Stimulated activated CD8-positive, alpha-beta memory T cell treated with anti-CD3 and anti-CD28 coated beads, Interleukin-15, amount 100 ng/mL, for 1 hour (primary cell): ENCODE data around the gene AP1M1.
"Not testable (repeated sequence)": the region's sequence is repeated elsewhere in the genome, so short reads cannot be mapped to it uniquely, and the experiment has no call there.

Experiments used
- DNase-seq: peaks from one replicate; pipeline ENCODE4 v3.0.0-alpha.2; 2020; ENCODE audit warnings: low read depth

Gene AP1M1

DNA sequence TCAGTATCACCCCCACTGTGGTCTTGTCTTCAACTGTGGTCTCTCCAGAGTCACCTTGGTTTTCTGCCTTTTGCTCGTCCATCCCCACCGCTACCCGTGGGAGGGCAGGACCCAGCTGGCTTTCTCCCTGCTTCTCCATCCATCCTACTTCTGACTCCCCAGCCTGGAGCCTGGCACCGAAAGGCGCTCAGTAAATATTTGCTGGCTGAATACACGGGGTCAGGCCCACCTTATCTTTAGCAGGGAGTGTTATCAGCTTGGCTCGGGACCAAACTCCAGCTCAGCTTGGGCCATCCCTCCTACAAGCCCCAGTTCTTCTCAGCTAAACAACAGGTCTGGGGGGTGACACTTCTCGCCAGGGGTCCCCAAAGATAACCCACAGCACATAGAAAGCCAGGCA lies 64.9 kb downstream of the AP1M1 start:
- DNase-seq, result no peak

DNA sequence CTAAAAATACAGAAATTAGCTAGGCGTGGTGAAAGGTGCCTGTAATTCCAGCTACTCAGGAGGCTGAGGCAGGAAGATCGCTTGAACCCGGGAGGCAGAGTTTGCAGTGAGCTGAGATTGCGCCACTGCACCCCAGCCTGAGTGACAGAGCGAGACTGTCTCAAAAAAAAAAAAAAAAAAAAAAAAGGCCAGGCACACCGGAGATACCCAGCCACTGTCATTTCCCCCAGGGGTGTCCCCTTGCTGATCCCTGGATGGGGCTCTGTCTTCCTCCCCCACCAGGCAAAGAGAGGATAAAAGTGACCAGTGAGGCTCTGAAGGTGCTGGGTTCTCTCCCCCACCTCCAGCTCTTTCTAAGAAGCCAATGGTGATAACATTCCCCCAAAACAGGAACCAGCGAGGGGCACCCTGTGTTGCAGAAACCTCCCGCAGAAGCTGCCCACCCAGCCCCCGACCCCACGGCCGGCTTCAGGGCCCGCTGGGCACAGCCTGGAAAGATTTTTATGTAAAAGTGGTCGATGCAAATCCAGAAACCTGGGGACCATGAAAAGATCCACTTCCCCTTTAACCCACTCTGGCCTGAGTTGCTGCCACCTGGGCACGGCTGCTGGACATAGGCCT lies 65.5 kb downstream of the AP1M1 start:
- DNase-seq, result no peak

DNA sequence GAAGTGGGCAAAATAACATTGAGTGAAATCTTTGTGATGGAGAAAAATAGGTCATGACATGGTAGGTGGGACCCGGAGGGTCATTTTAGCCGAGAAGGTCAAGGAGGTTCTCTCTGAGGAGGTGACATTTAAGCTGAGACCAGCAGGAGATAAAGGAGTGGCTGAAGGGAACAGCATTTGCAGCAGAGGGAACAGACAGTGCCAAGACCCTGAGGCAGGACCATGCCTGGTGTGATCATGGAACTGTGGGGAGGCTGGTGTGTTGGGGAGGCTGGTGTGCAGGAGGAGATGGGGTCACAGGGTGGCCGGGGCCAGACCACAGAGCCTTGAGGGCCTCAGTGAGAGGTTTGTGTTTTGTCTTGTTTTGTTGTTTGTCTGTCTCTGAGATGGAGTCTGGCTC lies 67.5 kb downstream of the AP1M1 start:
- DNase-seq, result no peak

DNA sequence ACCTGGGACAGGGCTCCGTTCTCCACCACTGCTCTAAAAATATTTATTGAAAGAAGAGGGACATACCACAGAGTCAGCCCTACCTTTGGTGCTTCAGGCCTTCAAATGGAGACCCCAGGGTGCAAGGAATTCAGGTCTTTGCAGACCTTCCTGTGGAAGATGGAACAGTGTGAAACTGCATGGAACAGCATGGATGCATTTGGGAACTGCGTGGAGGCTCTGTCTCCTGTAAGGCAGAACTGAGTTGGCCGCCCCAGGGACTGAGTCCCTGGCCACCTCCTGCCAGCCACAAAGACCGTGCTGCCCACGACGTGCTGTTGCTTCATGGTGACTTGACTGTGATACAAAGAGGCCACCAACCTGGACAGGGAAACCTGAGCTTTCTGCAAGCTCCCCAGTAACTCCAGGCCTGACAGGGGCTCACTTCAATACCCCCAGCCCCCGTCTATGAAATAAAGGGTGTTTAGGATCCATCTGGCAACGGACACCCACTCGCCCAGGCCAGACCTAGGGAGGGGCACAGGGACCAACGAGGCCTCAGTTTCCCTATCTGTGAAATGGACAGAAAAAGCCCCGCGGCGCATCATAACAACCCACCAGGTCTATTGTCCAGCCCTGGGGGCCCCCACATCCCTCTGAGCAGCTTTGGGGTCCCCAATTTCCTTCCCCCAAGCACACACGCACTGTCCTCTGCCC lies 68.3 kb downstream of the AP1M1 start:
- no peak for DNase-seq

DNA sequence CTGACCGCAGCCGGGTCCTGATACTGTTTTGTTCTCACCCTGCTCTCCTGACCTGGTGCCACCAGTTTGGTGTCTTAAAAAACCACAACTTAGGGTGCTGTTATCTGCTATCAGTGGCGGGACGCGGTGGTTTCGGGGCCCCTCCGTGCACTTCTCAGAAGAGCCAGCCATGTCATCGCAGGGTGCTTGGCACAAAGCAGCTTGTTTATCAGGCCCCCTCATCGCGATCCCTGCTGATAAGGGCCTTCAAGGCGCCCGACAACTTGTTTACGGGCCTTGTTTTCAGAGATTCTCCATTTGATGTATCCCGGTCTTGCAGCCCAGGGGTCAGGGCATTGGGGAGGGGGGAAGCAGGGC lies 68.9 kb downstream of the AP1M1 start:
- peak; percentile 44 for DNase-seq

DNA sequence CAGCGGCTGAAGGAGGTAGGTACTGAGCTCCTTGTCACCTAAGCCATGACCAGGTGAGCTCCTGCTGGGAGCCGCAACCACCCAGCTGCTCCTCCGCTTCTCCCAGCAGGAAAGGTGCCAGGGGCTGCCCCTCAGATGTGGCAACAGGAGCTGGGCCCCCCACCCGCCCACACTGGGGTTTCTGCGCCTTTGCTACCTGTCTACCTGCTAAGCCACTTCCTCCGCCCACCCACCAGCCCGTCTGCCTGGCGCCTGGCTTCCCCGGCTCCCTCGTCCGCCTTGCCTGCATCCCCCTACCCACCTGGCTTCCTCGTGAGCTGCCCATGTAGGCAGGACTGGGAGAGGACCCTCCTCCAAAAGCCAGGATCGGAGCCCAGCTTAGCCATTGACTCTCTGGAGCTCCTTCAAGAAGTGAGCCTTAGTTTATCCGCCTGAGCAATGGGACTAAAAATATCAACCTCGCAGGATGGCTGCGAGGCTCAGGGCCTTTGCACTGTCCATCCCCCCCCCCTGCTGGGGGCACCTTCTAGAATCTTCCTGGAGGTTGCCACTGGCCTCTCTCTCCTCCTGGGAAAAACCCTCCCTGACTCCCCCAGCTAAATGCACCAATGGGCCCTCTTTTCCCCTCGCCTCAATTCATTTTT lies 71.1 kb downstream of the AP1M1 start:
- no peak for DNase-seq

DNA sequence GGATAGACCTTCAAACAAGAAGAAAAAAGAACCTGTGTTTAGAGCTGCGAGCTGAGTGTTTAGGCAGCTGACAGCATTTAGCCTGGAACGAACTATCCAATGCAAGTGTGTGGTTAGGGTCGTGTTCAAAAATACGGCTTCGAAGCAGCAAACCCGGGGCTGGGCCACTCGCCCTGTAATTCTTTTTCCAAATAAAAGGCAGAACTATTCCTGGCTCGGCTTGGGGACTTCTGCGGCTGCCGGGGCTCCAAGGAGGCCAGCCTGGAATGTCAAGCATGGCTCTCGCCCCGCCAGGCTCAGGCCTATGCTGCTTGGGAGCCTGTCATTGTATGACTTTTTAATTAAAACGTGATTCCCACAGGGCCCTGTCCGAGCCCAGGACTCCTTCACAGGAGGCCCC lies 75.2 kb downstream of the AP1M1 start:
- no peak for DNase-seq

DNA sequence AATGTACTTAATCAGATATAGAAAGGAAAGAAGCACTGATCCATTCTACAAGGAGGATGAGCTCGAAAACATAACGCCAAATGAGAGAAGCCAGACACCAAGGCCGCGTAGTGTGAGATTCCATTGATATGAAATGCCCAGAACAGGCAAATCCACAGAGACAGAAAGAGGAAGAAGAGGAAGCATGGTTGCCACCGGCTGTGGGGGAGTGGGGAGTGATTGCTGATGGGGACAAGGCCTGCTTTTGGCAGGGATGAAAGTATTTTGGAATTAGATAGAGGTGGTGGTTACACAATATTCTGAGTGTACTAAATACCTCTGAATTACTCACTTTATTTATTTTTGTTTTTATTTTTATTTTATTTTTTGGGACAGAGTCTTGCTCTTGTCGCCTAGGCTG lies 76.7 kb downstream of the AP1M1 start:
- DNase-seq, result no peak

DNA sequence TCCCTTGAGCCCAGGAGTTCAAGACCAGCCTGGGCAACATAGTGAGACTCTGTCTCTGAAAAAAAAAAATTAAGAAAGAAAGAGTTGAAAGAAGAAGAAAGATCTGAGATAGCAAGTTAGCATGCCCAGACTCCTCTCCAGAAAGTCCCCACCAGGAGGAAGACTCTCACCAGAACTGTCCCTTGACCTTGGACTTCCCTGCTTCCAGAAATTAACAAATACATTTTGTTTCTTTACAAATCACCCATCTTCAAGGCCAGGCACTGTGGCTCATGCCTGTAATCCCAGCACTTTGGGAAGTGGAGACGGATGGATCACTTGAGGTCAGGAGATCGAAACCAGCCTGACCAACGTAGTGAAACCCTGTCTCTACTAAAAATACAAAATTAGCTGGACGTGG lies 82.6 kb downstream of the AP1M1 start:
- no peak for DNase-seq

DNA sequence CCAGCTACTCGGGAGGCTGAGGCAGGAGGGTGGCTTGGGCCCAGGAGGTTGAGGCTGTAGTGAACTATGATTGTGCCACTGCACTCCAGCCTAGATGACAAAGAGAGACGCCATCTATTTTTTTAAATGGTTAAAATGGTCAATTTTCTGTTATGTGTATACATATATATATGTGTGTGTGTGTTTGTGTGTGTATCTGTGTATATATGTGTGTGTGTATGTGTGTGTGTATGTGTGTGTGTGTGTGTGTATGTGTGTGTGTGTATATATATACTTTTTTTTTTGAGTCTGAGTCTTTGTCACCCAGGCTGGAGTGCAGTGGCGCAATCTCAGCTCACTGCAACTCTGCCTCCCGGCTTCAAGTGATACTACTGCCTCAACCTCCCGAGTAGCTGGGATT lies 84.0 kb downstream of the AP1M1 start:
- no peak for DNase-seq

DNA sequence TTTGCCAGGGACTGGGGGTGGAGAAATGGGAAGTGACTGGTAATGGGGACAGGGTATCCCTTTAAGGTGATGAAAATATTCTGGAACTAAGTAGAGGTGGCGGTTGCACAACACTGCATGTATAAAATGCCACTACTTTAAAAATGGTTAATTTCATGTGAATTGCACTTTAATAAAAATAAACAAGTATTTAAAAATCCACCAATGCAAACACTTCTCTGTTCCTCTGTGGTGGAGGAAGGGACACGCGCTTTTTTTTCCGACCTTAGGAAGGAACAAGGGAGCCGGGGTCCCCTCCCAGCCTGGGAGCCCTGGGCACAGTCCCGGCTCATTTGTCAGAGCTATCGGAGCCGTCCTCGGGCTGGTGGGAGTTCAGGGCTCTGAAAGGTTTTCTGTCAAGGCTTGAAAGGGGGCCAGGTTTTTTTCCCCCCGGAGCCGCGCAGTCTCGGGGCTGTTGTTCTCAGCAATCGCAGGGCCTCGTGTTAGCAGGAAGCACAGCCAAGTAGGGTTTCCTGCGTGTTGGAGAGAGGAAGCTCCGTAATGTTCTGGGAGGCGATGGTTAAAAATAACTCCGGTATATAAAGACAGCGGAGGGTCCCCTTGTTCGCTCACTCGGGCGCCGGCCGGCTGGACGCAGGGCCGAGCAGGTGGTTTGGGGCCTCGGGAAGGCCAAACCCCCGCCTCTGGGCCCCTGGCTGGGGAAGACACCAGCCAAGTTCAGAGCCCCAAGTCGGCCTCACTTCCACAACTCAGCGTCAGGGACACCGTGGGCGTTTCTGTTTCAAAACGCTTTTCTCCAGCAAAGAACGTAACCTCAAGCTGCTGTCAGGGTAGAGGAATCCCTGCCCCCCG lies 85.7 kb downstream of the AP1M1 start:
- no peak for DNase-seq

DNA sequence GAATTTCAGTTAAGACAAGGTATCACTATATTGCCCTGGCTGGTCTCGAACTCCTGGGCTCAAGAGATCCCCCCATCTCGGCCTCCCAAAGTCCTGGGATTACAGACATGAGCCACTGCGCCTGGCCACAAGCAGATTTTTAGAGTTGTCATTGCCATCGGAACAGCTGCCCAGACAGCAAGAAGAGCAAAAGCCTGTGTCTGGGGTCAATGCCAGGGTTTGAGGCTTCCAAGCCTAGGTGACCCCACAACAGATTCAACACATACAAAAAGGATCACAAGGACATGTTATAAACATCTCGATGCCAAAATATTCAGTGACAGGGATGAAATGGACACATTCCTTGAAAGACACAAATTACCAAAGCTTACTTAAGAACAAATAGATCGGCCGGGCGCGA lies 86.8 kb downstream of the AP1M1 start:
- DNase-seq, result no peak

DNA sequence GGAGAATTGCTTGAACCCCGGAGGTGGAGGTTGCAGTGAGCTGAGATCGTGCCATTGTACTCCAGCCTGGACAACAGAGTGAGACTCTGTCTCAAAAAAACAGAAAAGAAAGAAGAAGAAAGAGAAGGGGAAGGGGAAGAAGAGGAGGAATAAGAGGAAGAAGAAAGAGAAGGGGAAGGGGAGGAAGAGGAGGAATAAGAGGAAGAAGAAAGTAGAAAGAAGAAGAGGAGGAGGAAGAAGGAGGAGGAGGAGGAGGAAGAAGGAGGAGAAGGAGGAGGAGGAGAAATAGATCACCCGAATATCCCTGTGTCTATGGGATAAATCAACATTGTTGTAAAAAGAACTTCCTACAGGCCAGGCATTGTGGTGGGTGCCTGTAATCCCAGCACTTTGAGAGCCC lies 87.4 kb downstream of the AP1M1 start:
- DNase-seq, result not testable (repeated sequence)

DNA sequence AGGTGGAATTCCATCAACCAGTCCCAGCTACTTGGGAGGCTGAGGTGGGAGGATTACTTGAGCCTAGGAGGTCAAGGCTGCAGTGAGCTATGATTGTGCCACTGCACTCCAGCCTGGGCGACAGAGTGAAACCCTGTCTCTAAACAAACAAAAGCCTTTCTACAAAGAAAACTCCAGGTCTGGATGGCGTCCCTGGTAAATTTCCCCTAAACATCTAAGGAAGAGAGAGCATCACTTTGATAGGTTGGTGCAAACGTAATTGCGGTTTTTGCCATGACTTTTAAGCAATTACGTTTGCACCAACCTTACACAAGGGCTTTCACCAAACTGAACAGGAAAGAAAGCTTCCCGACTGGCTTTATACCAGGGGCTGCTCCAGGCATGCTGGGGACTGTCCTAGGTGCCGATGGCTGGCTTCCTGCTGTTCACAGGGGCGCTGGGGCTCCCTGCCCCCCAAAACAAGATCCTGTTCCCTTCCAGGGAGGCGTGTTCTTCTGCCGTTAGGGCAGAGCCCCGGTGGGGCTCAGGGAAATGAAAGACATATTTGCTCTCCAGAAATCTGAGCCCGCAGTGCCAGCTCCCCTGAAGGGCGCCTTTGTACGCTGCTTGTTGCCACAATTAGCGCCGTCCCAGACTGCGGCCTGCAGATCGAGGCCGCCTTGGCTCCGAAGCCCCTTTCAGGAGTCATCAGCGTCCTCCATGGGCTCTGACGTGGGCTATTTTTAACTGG lies 88.2 kb downstream of the AP1M1 start:
- no peak for DNase-seq

DNA sequence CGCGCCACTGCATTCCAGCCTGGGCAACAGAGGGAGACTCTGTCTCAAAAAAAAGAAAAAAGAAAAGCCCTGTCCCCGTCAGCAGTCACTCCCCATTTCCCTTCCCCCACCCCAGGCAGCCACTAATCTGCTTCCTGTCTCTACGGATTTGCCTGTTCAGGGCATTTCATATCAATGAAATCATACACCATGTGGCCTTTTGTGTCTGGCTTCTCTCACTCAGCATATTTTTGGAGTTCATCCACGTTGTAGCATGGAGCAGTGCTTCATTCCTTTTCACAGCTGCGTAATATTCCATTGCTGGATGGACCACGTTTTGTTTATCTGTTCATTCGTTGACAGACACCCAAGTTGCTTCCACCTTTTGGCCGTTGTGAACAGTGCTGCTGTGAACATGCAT lies 90.8 kb downstream of the AP1M1 start:
- no peak for DNase-seq

DNA sequence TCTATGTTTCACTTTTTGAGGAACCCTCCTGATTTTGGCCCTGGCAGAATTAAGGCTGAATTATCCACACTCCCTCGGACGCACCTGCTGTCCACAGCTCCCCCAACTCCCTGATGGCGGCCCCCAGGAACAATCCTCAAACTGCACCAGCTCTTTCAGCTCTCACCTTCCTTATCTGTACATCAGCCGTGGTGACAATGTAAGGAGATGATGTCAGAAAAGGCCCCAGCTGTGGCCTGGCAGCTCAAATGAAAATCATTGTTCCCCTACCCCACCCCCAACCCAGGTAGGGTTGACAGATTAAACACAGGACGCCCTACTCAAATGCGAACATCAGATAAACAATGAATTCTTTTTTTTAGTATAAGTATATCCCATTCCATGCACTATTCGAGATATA lies 91.9 kb downstream of the AP1M1 start:
- no peak for DNase-seq

DNA sequence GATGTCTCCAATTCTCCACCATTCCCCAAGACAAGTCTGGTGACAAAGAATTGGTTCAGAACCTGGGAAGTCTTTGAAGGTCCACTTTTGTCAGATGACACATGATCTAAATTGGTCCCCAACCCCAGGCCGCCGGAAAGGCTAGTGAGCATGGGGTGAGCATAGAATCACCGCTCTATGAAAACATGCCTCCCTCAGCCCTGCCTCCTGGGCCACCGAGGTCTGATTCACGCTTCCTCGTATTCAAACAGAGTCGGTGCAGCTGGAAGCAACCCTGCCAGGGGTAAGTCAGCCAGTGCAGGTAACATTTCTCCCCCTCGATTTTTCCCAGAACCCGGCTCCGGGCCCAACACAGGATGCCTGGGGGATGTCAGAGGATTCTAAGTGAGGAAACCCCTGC lies 93.0 kb downstream of the AP1M1 start:
- no peak for DNase-seq

DNA sequence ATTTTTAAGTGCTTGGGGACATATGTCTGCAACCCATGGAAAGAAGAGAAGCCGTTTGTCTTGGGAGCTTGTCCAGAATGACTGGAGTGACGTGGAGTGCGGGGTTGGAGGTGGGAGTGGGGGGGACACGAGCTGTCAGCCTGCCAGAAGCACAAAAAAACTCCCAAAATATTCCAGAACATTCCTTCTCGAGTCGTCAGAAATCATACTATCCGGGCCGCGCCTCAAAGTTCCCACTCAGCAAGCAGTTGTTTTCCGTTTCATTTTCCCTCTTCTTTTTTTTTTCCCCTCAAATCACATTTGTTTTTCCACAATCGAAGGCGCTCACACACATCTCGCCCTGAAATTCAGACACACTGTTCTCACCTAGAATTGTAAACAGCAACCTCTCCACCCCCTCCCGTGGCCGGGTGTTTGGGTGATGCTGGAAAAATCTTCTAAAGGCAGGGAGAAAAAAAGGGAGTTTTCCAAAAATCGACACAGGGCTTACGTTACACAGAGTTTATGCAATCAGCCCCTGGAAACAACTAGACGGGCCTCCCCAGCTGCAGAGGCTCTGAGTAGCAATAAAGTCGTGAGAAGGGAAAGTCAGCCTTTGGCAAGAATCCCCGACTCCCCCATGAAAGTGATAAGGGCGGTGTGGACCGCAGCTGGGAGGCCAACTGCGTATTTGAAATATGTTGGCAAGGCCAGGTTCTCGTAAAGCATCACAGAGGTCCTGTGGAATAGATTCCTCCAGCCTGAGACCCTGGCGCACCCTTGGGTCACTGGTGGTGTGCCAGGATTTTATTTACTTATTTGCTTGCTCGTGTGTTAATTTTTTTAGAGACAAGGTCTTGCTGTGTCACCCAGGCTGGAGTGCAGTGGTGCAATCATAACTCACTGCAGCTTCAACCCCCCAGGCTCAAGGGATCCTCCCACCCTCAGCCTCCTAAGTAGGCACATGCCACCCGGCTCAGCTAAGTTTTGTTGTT lies 95.7 kb downstream of the AP1M1 start:
- no peak for DNase-seq

DNA sequence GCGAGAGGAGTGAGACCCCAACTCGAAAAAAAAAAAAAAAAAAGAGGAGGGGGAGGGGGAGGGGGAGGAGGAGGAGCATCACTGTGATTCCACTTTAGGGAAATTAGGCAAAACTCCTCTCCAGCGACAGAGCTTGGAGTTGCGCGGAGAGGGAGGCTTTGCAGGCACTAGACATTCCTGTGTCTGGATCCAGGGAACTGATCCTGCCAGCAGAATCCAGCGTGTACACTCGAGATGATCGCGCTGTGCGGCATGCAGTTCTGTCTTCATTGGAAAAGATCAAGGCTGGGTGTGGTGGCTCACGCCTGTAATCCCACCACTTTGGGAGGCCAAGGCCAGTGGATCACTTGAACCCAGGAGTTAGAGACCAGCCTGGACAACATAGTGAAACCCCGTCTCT lies 97.3 kb downstream of the AP1M1 start:
- no peak for DNase-seq
